HG03097 (cell line): ENCODE data around the gene HNRNPD.
"Not testable (repeated sequence)": the region's sequence is repeated elsewhere in the genome, so short reads cannot be mapped to it uniquely, and the experiment has no call there.

Experiments
- ATAC-seq: cut with Tn5 transposase; IDR thresholded peaks from one replicate; pipeline ENCODE4 v1.9.1; 2021; ENCODE audit not compliant: unreplicated experiment, low FRiP score

Gene HNRNPD, protein sequence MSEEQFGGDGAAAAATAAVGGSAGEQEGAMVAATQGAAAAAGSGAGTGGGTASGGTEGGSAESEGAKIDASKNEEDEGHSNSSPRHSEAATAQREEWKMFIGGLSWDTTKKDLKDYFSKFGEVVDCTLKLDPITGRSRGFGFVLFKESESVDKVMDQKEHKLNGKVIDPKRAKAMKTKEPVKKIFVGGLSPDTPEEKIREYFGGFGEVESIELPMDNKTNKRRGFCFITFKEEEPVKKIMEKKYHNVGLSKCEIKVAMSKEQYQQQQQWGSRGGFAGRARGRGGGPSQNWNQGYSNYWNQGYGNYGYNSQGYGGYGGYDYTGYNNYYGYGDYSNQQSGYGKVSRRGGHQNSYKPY

GRCh38 chr4:82373816-82374625 is at the start of gene HNRNPD:
Gene HNRNPD (minus strand): TSS chr4:82373991. CDS start chr4:82373678, 313 bp downstream.
- ATAC-seq = peak; percentile 96

- ATAC-seq = no peak
Measured at GRCh38 chr4:82422616-82423015, 48.8 kb upstream of the HNRNPD start.

DNA sequence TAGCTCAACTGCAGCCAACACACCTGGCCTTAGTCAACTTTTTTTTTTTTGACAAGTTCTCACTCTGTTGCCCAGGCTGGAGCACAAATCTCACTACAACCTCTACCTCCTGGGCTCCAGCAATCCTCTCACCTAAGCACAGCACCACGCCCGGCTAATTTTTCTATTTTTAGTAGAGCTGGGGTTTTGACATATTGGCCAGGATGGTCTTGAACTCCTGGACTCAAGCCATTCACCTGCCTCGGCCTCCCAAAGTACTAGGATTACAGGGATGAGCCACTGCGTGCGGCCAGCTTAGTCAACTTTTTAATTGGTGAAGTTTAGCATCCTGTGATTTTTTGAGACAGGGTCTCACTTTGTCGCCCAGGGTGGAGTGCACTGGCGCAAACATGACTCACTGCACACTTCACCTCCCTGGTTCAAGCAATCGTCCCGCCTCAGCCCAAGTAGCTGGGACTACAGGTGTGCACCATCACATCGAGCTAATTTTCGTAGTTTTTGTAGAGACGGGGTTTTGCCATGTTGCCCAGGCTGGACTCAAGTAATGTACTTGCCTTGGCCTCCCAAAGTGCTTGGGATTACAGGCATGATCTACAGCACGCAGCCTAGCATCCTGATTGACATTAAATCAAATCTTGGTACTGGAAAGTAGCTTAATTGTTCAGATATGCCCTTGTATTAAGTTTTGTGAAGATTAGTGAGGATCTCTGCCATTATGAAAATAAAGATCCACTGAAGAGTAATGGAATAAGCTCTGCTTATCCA is 48.2 kb upstream of the HNRNPD start:
- ATAC-seq = no peak

- no peak for ATAC-seq
Measured at GRCh38 chr4:82419451-82419850, 45.7 kb upstream of the HNRNPD start.

DNA sequence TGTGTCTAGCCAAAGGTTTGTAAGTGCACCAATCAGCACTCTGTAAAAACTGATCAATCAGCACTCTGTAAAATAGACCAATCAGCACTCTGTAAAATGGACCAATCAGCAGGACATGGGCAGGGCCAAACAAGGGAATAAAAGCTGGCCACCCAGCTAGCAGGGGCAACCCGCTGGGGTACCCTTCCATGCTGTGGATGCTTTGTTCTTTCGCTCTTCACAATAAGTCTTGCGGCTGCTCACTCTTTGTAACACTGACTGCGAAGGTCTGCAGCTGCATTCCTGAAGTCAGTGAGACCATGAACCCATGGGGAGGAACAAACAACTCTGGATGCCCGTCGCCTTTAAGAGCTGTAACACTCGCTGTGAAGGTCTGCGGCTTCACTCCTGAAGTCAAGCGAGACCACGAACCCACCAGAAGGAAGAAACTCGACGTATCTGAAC is 42.2 kb upstream of the HNRNPD start:
- no peak for ATAC-seq

DNA sequence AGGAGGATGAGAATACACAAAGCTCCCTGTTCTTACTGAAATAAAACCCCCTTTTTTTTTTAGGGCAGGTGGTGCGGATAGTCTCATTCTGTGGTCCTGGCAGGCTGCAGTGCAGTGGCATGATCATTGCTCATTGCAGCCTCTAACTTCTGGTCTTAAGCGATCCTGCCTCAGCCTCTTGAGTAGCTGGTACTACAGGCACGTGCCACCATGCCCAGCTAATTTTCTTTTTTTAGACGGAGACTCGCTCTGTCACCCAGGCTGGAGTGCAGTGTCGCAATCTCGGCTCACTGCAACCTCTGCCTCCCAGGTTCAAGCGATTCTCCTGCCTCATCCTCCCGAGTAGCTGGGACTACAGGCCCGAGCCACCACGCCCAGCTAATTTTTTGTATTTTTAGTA is 41.3 kb upstream of the HNRNPD start:
- ATAC-seq = not testable (repeated sequence)

- ATAC-seq = no peak
Measured at GRCh38 chr4:82403725-82404124, 29.9 kb upstream of the HNRNPD start.

DNA sequence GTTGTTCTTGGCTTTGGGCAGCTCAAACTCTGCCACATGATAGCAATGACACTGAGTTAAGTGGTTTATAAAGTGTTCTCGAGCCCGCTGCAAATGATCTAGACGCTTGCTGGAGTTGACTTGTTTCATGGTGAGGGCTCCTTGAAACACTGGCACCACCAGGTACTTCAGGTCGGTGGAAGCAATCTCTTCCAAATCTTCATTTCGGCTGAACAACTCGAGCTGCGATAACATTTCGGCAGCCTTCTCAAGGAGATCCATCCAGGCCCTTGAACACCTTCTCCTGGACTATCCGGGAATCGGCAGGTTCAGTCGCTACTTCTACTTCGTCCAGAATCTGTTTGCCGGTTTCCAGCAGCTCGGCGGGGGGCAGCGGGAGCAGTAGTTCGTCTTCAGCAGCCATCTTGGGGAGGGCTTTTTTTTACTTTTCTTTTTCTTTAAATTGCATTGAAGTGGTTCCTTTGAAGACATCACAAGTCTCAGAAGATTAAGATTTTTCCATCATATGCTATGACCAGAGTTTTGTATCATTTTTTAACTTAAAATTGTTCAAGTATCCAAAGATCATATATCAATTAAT is 28.5 kb upstream of the HNRNPD start:
- no peak for ATAC-seq

- ATAC-seq = no peak
Measured at GRCh38 chr4:82401600-82401999, 27.8 kb upstream of the HNRNPD start.

GRCh38 chr4:82398263-82398662 is 24.5 kb upstream of the HNRNPD start:
- ATAC-seq = no peak

DNA sequence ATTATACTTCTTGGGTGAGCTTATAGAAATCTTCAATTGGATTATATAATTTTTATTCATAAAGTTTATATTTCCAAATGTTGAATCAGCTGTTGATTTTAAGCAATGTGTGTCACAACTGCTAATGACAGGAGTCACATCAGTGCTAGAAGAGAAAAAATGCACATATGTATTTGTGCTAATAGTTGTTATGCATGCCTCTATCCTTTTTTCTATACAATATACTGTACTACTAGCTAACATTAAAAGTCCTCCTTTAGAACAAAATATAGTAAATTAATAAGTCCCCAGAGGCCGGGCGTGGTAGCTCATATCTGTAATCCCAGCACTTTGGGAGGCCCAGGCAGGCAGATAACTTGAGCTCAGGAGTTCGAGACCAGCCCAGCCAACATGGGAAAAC is 23.7 kb upstream of the HNRNPD start:
- ATAC-seq = no peak

- no peak for ATAC-seq
Measured at GRCh38 chr4:82394896-82395295, 21.1 kb upstream of the HNRNPD start.

- ATAC-seq = not testable (repeated sequence)
Measured at GRCh38 chr4:82390061-82390460, 16.3 kb upstream of the HNRNPD start.

- no peak for ATAC-seq
Measured at GRCh38 chr4:82388405-82388804, 14.6 kb upstream of the HNRNPD start.

DNA sequence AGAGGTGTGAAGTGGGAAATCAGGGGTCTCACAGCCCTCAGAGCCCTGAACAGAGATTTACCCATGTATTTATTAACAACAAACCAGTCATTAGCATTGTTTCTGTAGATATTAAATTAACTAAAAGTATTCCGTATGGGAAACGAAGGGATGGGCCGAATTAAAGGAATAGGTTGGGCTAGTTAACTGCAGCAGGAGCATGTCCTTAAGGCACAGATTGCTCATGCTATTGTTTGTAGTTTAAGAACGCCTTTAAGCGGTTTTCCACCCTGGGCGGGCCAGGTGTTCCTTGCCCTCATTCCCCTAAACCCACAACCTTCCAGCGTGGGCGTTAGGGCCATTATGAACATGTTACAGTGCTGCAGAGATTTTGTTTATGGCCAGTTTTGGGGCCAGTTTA is 12.5 kb upstream of the HNRNPD start:
- not testable (repeated sequence) for ATAC-seq

GRCh38 chr4:82382751-82383150 is 9.0 kb upstream of the HNRNPD start:
- ATAC-seq = no peak

DNA sequence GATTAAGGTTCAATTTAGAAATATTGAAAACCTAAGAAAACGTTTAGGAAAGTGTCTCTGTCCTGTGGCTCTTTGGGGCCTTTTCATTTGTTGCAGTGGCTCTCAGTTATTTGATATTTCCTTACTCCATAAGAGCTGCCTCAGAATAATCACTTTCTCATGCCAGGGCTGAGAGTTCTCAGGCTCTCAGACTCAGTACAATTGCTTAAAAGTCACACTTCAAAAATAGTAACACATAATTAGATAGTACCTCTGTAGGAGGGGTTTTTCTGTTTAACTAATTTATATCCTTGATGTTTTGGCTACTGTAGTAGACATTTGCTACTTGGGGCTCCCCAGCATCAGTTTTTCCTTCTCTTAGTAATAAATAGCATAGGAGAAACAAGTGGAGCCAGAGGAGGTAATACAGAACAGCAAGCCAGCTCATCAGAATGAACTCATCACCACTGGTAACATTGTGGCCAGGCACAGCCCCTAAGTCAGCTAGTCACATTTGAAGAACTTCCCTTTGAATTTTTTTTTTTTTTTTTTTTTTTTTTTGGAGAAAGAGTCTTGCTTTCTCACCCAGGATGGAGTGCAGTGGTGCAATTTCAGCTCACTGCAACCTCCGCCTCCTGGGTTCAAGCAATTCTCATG is 8.0 kb upstream of the HNRNPD start:
- ATAC-seq = no peak

DNA sequence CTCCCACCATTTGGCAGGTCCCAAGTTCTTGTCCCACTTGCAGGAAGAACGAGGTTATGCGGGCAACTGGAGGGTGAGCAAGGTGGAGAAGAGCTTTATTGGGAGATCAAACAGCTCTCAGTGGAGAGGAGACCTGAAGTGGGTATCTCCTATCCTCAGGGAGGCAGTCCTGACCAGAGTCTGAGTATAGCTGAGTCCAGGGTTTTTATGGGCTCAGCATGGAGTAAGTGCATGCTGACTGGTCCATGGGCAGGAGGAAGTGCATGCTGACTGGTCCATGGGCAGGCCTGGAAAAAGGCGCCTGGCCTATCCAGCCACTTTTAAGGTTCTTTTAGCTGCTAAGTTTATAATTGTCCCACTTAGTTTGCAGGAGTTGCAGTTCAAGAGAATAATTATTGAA is 7.4 kb upstream of the HNRNPD start:
- ATAC-seq = no peak

GRCh38 chr4:82380831-82381230 is 7.0 kb upstream of the HNRNPD start:
- no peak for ATAC-seq

GRCh38 chr4:82380344-82380743 is 6.6 kb upstream of the HNRNPD start:
- ATAC-seq = no peak
